Activated CD8-positive, alpha-beta memory T cell treated with anti-CD3 and anti-CD28 coated beads, Interleukin-2, amount 50 U/mL, for 24 hours (primary cell): Measurements from ENCODE around the gene GPR34.
"Not testable (repeated sequence)": the region's sequence is repeated elsewhere in the genome, so short reads cannot be mapped to it uniquely, and the experiment has no call there.

ENCODE experiments used
- DNase-seq: peaks from one replicate; pipeline ENCODE4 v3.0.0-alpha.2; 2020; ENCODE audit errors: extremely low read depth

GPR34 gene, protein sequence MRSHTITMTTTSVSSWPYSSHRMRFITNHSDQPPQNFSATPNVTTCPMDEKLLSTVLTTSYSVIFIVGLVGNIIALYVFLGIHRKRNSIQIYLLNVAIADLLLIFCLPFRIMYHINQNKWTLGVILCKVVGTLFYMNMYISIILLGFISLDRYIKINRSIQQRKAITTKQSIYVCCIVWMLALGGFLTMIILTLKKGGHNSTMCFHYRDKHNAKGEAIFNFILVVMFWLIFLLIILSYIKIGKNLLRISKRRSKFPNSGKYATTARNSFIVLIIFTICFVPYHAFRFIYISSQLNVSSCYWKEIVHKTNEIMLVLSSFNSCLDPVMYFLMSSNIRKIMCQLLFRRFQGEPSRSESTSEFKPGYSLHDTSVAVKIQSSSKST

GRCh38 chrX:41688835-41689234 lies at the start of gene GPR34:
Gene GPR34, plus strand, starts transcription at chrX:41688973. Its CDS starts 6,661 bp downstream, at chrX:41695634.
- no peak for DNase-seq

- DNase-seq, result not testable (repeated sequence)
These were observed 42.6 kb upstream of the GPR34 start for GRCh38 chrX:41646201-41646600.

DNA sequence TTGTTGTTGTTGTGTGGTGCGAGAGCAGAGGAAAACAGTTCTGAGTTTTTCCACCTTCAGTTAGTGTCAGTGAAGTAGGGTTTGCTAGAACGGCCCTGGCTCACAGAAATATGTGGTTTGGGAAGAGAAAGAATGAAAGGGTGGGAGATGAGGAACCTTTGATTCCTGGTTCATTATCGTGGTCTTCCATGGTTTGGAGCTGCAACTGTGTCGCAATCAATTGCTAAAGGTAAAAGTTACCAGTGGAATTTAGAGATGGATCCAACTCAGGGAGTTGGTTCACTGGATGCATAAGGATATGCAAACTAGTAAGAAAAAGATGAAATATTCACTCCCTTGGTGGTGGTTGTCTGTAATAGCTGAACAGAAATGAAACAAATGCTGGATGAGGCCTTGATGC lies 35.6 kb upstream of the GPR34 start:
- DNase-seq, result no peak

- DNase-seq, result no peak
These were observed 33.7 kb upstream of the GPR34 start for GRCh38 chrX:41655101-41655500.

DNA sequence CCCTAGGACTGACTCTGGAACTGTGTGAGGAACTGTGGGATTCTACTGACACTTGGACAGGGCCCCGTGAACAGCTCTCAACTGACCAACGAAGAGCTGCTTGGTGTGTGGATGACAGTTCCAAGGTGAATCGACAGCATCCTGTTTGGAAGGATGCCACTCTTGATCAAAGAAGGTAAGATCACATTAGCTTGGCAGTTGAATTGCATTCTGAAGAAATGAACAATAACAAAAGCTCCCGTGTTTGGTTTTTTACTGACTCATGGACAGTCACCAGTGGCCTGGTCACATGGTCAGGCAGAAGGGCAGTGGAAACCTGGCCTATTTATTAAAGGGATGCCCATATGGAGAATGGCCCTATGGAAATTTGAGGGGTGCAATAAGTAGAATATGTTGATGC lies 33.1 kb upstream of the GPR34 start:
- no peak for DNase-seq

DNA sequence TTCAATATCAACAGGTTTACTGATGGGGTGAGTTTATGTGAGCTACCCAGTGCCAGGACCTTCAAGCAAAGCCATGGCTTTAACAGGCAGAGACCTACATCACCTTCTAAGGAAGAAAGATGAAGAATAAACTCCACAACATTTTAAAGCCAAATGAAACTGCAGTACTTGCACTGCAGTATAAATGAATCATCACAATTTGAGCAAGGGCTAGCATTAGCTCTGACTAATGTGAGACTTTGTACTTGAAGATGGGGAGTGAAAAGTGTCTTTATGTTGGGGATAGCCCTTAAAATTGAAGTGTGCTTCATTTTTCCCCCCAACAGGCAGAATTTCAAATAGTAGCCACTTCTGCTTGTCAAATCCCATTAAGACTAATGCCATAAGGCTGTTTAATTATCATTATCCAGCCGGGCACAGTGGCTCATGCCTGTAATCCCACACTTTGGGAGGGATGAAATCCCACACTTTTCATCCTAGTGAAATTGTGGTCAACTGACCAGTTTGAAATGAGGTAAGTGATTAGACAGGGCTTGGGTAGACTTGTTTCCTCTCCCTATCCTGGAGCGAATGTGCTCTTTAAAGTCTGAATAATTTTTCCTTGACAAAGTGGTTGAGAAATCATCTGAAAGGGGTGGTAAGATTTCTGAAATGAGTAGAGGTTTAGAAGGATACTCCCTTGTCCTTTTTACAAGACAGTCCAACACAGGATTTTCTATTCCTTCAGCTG lies 27.2 kb upstream of the GPR34 start:
- no peak for DNase-seq

DNA sequence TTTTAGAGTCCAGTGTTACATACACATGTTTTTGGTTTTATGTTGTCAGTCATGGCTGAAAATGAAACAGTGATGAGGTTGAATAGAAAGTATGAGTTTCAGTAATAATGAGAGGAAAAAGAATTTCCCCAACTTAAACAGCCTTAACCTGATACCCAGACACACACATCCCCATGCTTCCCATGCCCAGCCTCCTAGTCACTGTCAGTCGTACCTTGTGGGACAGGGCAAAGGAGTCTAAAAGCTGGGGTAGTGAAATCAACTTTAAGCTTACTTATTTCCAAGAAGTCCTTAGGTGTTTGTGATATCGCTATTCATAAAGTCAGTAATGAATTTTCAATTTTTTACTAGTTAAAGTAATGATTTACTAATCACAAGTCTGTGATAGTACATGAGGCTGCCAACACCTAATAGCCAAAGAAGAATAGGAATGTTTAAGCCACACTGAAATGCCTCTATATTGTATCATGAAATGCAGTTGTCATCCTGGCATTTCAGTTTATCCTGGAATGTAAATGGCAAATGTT lies 24.3 kb upstream of the GPR34 start:
- no peak for DNase-seq

DNA sequence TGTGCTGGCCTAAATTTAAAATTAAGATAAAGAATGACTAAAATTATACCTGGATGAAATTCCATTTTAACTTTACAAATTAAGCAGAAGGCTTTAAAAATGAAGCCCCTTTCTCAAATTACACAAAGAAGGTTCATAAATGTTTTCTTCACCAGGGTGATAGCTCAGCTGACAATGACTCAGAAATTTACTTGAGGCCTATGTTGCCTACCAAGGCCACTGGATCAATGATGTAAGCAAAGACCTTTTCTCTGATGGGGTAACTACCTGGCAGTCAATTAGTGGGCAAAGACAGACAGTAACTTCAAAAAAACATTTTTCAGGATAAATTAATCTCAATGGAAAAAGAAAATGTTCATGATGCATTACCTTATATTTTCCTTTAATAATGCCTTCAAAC lies 23.9 kb upstream of the GPR34 start:
- DNase-seq, result no peak

- DNase-seq, result no peak
These were observed 23.1 kb upstream of the GPR34 start for GRCh38 chrX:41665686-41666085.

GRCh38 chrX:41666251-41666650 lies 22.5 kb upstream of the GPR34 start:
- DNase-seq, result no peak

DNA sequence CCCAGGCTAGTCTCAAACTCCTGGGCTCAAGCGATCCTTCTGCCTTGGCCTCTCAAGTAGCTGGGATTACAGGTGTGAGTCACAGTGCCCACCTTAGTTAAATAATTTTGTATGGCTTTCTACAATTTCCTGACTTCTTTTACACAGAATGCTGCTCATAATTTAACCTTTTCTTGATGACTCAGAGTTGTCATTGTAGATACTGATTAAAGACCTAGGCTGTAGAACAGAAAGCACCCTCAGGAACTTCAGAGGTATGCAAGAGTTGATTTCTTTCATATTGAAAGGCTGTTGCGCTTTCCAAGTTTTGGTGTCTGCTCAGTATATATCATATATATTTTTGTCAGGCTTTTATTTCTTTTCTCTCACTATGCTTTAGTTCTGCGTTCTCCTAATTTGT lies 21.1 kb upstream of the GPR34 start:
- DNase-seq, result no peak

DNA sequence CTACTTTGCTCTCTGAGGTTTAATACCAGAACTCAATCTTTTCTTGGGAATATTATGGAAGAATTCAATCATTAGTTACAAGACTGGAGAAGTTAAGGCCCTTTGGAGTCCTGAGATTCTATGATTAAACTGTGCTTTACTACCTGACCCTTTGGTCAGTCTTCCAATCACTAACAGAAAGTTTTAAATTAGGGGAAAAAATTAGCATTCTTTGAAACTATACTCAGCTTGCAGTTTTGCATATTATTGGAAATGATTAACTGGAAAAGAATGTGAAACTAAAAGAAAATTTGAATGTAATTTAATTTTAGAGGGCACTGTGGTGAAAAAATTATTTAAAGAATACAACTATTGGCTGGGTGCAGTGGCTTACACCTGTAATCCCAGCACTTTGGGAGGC lies 18.7 kb upstream of the GPR34 start:
- no peak for DNase-seq

- no peak for DNase-seq
These were observed 17.7 kb upstream of the GPR34 start for GRCh38 chrX:41671082-41671481.

DNA sequence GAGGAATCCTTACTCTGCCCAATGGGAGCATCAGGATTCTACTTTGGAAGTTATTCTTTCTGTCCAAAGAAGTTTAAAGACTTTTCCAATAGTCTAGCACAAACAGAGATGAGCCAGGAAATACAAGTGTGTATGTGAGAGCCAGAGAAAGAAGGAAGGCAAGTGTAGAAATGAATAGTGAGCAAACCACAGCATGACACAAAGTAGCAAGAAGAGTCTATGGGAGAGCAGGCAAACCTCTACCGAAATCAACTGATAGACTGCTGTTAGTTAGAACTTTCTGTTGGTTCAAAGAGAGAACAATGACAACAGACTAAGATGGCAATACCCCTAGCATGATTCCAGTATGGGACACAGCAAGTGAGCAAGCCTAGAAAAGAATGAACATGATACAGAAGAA lies 16.1 kb upstream of the GPR34 start:
- no peak for DNase-seq

DNA sequence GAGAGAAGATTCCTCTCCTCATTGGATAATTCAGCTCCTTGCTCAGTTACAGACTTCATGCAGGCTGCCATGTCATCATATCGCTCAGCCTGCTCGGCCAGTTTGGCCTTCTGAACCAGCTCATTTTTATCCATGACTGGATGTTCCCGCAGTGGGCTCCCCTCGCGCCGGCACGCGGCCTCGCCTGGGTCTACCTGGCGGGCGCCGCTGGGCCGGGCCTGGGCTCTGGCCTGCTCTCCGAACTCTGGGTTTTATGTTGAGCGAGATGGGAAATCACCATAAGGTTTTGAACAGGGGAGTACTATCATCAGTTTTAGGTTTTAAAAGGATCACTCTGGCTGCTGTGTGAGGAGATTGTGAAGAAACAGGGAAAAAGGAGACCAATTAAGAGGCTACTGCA lies 12.4 kb upstream of the GPR34 start:
- DNase-seq, result not testable (repeated sequence)

DNA sequence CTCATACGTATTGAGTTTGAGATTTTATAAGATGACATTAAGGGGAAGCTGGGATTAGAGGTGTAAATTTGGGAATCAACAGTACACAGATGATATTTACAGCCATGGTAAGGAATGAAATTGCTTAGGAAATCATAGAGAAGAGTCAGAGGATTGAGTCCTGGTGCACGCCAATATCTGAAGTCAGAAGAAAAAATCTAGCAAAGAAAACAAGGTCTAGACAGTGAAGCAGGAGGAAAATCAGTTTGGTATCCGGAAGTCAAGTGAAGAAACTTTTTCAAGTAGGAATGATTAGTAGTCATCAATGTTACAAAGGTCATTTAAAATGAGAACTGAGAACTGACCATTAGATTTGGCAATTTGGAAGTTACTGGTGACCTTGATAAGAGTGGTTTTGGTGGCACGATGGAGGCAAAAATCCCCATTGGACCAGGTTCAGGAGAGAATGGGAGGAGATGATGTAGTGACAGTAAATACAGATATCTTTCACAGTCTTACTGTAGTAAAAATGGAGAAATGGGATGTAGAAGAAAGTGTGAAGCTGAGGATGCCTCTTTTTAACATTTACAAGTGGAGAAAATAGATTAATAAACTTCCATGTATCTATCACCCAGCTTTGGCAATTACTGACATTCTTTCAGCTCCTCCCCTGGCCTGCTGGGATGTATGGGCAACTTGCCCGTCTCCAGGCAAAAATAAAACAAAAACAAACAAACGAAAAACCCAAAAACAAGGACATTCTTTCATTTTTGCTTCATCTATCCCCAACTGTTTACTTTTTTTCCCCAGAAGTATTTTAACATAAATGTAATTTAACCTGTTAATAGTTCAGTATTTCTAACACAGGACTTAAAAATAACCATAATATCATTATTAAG lies 11.4 kb upstream of the GPR34 start:
- no peak for DNase-seq

- DNase-seq, result no peak
These were observed 4.6 kb upstream of the GPR34 start for GRCh38 chrX:41684138-41684537.

DNA sequence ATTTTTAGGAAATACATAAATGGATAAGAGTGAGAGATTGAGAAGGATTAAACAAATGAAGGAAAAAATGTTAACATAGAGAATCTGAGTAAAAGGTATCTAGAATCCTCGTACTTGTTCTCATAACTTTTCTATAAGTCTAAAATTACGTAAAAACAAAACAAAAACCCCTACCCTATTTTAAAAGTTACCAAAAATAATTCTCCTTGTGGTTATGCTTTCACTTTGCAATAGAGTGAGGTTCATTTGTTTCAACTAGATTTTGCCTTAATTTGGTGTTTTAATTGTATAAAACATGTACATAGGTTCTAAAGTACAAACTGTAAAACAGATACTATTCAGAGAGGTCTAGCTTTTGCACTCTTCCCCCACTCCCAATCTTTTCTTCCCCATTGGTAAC lies 3.8 kb upstream of the GPR34 start:
- no peak for DNase-seq

DNA sequence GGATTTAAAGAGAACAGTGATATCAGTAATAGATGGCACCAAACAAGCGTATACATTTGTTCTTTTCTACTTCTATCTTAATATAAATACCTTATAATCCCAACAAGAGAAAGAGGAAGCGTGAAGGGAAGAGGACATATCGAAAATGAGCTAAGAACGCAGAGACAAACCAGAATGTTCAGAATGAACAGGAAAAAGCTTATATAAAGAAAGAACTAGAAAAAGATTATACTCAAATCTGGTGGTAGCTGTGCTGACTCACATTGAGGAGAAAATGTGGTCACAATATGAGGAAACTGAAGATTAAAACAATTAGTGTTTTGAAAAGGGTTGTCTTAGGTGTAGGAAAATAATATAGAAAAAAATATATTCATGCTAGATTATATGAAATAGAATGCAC lies 2.0 kb upstream of the GPR34 start:
- DNase-seq, result no peak

- no peak for DNase-seq
These were observed 617 bp upstream of the GPR34 start for GRCh38 chrX:41688156-41688555.

GRCh38 chrX:41689711-41690110 lies 938 bp downstream of the GPR34 start:
- no peak for DNase-seq

- no peak for DNase-seq
These were observed 3.5 kb downstream of the GPR34 start for GRCh38 chrX:41692162-41692749.
